ENCODE measurements around the gene RTL5.

DNA sequence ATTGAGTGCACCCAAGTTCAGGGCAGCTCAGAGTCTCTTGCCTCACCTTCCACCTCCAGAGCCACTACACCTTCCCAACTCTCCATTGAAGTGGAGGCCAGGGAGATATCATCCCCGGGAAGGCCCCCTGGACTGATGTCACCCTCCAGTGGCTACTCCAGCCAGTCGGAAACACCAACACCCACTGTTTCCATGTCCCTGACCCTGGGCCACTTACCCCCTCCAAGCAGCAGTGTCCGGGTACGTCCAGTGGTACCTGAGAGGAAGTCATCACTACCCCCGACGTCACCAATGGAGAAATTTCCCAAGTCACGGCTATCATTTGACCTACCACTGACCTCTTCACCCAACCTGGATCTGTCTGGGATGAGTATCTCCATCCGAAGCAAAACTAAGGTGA lies 7.8 kb upstream of the RTL5 start:
- TF ChIP-seq, protein P1, sequence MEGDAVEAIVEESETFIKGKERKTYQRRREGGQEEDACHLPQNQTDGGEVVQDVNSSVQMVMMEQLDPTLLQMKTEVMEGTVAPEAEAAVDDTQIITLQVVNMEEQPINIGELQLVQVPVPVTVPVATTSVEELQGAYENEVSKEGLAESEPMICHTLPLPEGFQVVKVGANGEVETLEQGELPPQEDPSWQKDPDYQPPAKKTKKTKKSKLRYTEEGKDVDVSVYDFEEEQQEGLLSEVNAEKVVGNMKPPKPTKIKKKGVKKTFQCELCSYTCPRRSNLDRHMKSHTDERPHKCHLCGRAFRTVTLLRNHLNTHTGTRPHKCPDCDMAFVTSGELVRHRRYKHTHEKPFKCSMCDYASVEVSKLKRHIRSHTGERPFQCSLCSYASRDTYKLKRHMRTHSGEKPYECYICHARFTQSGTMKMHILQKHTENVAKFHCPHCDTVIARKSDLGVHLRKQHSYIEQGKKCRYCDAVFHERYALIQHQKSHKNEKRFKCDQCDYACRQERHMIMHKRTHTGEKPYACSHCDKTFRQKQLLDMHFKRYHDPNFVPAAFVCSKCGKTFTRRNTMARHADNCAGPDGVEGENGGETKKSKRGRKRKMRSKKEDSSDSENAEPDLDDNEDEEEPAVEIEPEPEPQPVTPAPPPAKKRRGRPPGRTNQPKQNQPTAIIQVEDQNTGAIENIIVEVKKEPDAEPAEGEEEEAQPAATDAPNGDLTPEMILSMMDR (conservative IDR thresholded peaks at IDR 0.05; ENCODE audit: low read depth in 2 of 2), result no peak
- TF ChIP-seq POLR2AphosphoS5 (IDR thresholded peaks at IDR 0.05; ENCODE audit: low read depth), result no peak
- TF ChIP-seq, protein P2, sequence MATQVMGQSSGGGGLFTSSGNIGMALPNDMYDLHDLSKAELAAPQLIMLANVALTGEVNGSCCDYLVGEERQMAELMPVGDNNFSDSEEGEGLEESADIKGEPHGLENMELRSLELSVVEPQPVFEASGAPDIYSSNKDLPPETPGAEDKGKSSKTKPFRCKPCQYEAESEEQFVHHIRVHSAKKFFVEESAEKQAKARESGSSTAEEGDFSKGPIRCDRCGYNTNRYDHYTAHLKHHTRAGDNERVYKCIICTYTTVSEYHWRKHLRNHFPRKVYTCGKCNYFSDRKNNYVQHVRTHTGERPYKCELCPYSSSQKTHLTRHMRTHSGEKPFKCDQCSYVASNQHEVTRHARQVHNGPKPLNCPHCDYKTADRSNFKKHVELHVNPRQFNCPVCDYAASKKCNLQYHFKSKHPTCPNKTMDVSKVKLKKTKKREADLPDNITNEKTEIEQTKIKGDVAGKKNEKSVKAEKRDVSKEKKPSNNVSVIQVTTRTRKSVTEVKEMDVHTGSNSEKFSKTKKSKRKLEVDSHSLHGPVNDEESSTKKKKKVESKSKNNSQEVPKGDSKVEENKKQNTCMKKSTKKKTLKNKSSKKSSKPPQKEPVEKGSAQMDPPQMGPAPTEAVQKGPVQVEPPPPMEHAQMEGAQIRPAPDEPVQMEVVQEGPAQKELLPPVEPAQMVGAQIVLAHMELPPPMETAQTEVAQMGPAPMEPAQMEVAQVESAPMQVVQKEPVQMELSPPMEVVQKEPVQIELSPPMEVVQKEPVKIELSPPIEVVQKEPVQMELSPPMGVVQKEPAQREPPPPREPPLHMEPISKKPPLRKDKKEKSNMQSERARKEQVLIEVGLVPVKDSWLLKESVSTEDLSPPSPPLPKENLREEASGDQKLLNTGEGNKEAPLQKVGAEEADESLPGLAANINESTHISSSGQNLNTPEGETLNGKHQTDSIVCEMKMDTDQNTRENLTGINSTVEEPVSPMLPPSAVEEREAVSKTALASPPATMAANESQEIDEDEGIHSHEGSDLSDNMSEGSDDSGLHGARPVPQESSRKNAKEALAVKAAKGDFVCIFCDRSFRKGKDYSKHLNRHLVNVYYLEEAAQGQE (IDR thresholded peaks at IDR 0.05; ENCODE audit: unreplicated experiment), result no peak
- TF ChIP-seq EZH2phosphoT487 (IDR thresholded peaks at IDR 0.05; ENCODE audit: unreplicated experiment), result no peak
- no peak for TF ChIP-seq ZNF114 (CRISPR knock-in tag; IDR thresholded peaks at IDR 0.05)
- no peak for TF ChIP-seq STAT1 (IDR thresholded peaks at IDR 0.05; ENCODE audit: unreplicated experiment)
- no peak for TF ChIP-seq NANOG (IDR thresholded peaks at IDR 0.05; ENCODE audit: borderline replicate concordance)
- TF ChIP-seq, protein P3, sequence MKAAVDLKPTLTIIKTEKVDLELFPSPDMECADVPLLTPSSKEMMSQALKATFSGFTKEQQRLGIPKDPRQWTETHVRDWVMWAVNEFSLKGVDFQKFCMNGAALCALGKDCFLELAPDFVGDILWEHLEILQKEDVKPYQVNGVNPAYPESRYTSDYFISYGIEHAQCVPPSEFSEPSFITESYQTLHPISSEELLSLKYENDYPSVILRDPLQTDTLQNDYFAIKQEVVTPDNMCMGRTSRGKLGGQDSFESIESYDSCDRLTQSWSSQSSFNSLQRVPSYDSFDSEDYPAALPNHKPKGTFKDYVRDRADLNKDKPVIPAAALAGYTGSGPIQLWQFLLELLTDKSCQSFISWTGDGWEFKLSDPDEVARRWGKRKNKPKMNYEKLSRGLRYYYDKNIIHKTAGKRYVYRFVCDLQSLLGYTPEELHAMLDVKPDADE (IDR thresholded peaks at IDR 0.05), result no peak
- no peak for TF ChIP-seq CREB1 (CRISPR knock-in tag; IDR thresholded peaks at IDR 0.05; ENCODE audit: low read depth)
- TF ChIP-seq EZH2 (IDR thresholded peaks at IDR 0.05; ENCODE audit: low read depth, unreplicated experiment), result no peak

Measured in GM23338 (cell line).